ENCODE measurements around the gene GABARAPL1. TPM values are rescaled to one million over a fixed set of nuclear protein-coding genes. Genes with fewer than 3 reads are reported as not detected.

Gene GABARAPL1
- total and polyA plus RNA-seq, 2 donors (not counting 1 experiment from before 2014, with no cell fraction given) = 4.5 to 11.9 TPM

DNA sequence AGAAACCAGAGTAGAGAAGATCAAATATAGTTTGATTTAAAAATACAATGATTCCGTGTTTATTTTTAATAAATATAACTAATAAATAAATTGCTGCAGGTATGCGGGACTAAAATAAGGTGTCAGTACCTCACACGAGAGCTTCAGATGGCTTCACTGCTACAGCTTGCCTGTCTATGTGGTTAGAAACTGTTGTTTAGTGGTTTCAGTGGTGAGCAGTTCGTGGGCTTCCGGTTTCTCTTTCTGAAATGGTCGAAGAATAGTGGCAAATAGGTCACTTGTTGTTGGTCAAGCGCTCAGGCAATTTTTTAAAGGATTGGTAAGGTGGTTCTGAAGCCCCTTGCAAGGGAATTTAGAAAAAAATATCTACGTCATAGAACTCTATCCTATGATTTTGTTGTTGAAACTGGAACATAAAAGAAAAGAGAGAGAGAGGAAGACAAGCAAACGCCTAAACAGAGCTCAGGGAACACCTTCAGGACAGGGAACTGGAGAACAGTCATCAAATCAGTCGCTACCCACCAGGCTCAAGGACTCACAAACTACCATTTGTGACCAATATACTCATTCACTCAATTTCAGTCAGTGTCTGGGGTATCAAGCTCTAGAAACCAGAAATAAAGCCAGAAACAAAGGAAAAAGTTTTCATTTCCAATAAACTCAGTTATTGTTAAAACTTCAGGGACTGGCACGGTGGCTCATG is 31.3 kb downstream of the GABARAPL1 start:
- peak; percentile 19 for DNase-seq
- H3K9ac ChIP-seq (ENCODE audit: low read length) = peak overlapping the region; percentile 54
- H3K4me2 ChIP-seq (replicated peaks; ENCODE audit: low read depth, low read length, poor library complexity, severe bottlenecking) = peak overlapping the region; percentile 60

More for the DNA sequence above, 31.3 kb downstream of the GABARAPL1 start:
- ATAC-seq (ENCODE audit: low read depth) = no peak
- no peaks in the 10 kb centered on the region for H3K9me3 ChIP-seq (ENCODE audit: control extremely low read depth in 1 of 3, control insufficient read depth in 2 of 3, insufficient read depth in 1 of 3, low read length in 2 of 3)
- no peaks in the 10 kb centered on the region for H4K20me1 ChIP-seq (ENCODE audit: control insufficient read depth, insufficient read depth, low read length, poor library complexity, severe bottlenecking)
- H3K9me3 Mint-ChIP-seq (ENCODE audit: insufficient read depth) = no peaks in the 10 kb centered on the region
- H3K36me3 ChIP-seq (replicated peaks in 1 of 2; ENCODE audit: control extremely low read depth in 1 of 2, control insufficient read depth in 1 of 2, extremely low read depth in 1 of 2, insufficient read depth in 2 of 2, low read length in 1 of 2) = no peaks in the 10 kb centered on the region
- peaks cover 8 to 10% of the 10 kb centered on the region in 2 donors for H3K4me1 ChIP-seq (ENCODE audit: control insufficient read depth in 2 of 2, insufficient read depth in 2 of 2, low read length in 2 of 2)
- H3K27ac ChIP-seq (ENCODE audit: low read length in 2 of 2) = no peak overlapping the region
- no peak overlapping the region for H2AFZ ChIP-seq (ENCODE audit: insufficient read depth, low read depth, low read length, poor library complexity, severe bottlenecking)
- H3K4me1 Mint-ChIP-seq = peaks cover 14% of the 10 kb centered on the region
- H3K79me2 ChIP-seq (ENCODE audit: control insufficient read depth, insufficient read depth, low read length) = no peaks in the 10 kb centered on the region
- H3K27me3 Mint-ChIP-seq = peaks cover 23% of the 10 kb centered on the region
- intact Hi-C loops (cut with micrococcal nuclease) = no loop called here
- no peak overlapping the region for H3K27ac Mint-ChIP-seq
- peaks cover 0 to 16% (median 9%) of the 10 kb centered on the region in 4 experiments for H3K27me3 ChIP-seq (replicated peaks in 1 of 4; ENCODE audit: control extremely low read depth in 1 of 4, control insufficient read depth in 3 of 4, insufficient read depth in 4 of 4, low read length in 3 of 4)
- peak overlapping the region in 3 of 5 experiments; percentile 22 to 37 (median 34) for H3K4me3 ChIP-seq (ENCODE audit: control extremely low read depth in 1 of 5, extremely low read depth in 1 of 5, insufficient read depth in 1 of 5, low read depth in 2 of 5, low read length in 4 of 5)
- H3K4me3 Mint-ChIP-seq = peak overlapping the region; percentile 68
- CTCF ChIA-PET = interaction anchor here (1.8 kb wide), 1 partner anchor 8 kb away, joined by 9 read pairs; no protein-coding TSS in a partner anchor
- POLR2A ChIA-PET = no interaction called here
- no peak for TF ChIP-seq EZH2 (IDR thresholded peaks at IDR 0.05; ENCODE audit: borderline replicate concordance, insufficient read depth, low read depth, low read length, poor library complexity, severe bottlenecking)
- TF ChIP-seq, protein P1, sequence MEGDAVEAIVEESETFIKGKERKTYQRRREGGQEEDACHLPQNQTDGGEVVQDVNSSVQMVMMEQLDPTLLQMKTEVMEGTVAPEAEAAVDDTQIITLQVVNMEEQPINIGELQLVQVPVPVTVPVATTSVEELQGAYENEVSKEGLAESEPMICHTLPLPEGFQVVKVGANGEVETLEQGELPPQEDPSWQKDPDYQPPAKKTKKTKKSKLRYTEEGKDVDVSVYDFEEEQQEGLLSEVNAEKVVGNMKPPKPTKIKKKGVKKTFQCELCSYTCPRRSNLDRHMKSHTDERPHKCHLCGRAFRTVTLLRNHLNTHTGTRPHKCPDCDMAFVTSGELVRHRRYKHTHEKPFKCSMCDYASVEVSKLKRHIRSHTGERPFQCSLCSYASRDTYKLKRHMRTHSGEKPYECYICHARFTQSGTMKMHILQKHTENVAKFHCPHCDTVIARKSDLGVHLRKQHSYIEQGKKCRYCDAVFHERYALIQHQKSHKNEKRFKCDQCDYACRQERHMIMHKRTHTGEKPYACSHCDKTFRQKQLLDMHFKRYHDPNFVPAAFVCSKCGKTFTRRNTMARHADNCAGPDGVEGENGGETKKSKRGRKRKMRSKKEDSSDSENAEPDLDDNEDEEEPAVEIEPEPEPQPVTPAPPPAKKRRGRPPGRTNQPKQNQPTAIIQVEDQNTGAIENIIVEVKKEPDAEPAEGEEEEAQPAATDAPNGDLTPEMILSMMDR (IDR thresholded peaks at IDR 0.05) = no peak
- 10% methylated on average over 4 of the region's 11 CpGs for WGBS (ENCODE audit: insufficient coverage)
